H1 (cell line): Measurements from ENCODE around the gene CKLF. TPM values are rescaled to one million over a fixed set of nuclear protein-coding genes. Genes with fewer than 3 reads are reported as not detected.
A peak's percentile ranks its signal among the peaks of the same experiment; 100 is the strongest.

Experiments
- CTCF ChIA-PET: fragments of 300-600 bp; sonication (Branson Sonifier 250); formaldehyde crosslinking; loops from one replicate; lab custom pipeline; 2021; ENCODE audit not compliant: partially characterized antibody; lab: Charles Lee
- POLR2A ChIA-PET: fragments of 300-600 bp; sonication (Branson Sonifier 250); formaldehyde crosslinking; loops from one replicate; lab custom pipeline; 2021; ENCODE audit warnings: inconsistent platforms; ENCODE audit not compliant: partially characterized antibody; lab: Charles Lee
- DNase-seq, 2 experiments: peaks; one replicate each; pipeline versions ENCODE4 v3.0.0 to v3.0.0-alpha.2; 2010 to 2022; ENCODE audit warnings: low spot score in 2 of 2, low read depth in 1 of 2, mixed read lengths in 1 of 2
- FAIRE-seq: peaks from 2 replicates; lab custom pipeline; 2011; peaks lifted over from hg19 to GRCh38; lab: Jason Lieb, UNC
- H2AFZ ChIP-seq: 2 replicates; pipeline ENCODE4 v1.8.1; 2012; ENCODE audit warnings: low read length, inconsistent platforms
- H2AK5ac ChIP-seq: 2 replicates; pipeline ENCODE4 v1.6.1; 2013; ENCODE audit warnings: low read depth, low read length
- H2BK120ac ChIP-seq: replicated peaks from 2 replicates; pipeline ENCODE3; 2013; ENCODE audit warnings: low read depth, low read length, inconsistent platforms
- H2BK12ac ChIP-seq: 2 replicates; pipeline ENCODE4 v1.6.1; 2013; ENCODE audit warnings: low read depth, low read length
- H2BK15ac ChIP-seq: 2 replicates; pipeline ENCODE4 v1.6.1; 2013; ENCODE audit warnings: low read length
- H2BK20ac ChIP-seq: 2 replicates; pipeline ENCODE4 v1.6.1; 2013; ENCODE audit warnings: low read length
- H2BK5ac ChIP-seq: 2 replicates; pipeline ENCODE4 v1.6.1; 2013; ENCODE audit warnings: low read depth, low read length
- H3K14ac ChIP-seq: 2 replicates; pipeline ENCODE4 v1.6.1; 2013; ENCODE audit warnings: inconsistent platforms; ENCODE audit not compliant: insufficient read length
- H3K18ac ChIP-seq: 2 replicates; pipeline ENCODE4 v1.6.1; 2013; ENCODE audit warnings: low read length; ENCODE audit errors: extremely low read depth
- H3K23ac ChIP-seq: 2 replicates; pipeline ENCODE4 v1.6.1; 2013; ENCODE audit warnings: inconsistent platforms; ENCODE audit not compliant: insufficient read length
- H3K23me2 ChIP-seq: 2 replicates; pipeline ENCODE4 v1.6.1; 2013; ENCODE audit warnings: low read depth, low read length
- H3K27ac ChIP-seq: 2 replicates; pipeline ENCODE4 v1.6.1; 2011; ENCODE audit warnings: low read depth, low read length, inconsistent platforms
- H3K27me3 ChIP-seq, 4 experiments: replicated peaks in 1 of 4; 1 replicate in 1 of 4; 2 replicates in 3 of 4; pipeline versions ENCODE4 v1.6.1 to v1.8.1; 2011 to 2013; ENCODE audit warnings: low read length in 3 of 4, mild to moderate bottlenecking in 3 of 4, inconsistent platforms in 2 of 4, mixed read lengths in 2 of 4, moderate library complexity in 1 of 4; ENCODE audit not compliant: control insufficient read depth in 3 of 4, insufficient read depth in 3 of 4; ENCODE audit errors: extremely low read depth in 1 of 4
- H3K36me3 ChIP-seq, 4 experiments: 2 replicates each; pipeline versions ENCODE4 v1.6.1 to v1.8.1; 2011 to 2013; ENCODE audit warnings: mild to moderate bottlenecking in 4 of 4, low read length in 3 of 4, moderate library complexity in 2 of 4, control low read depth in 1 of 4, inconsistent platforms in 1 of 4; ENCODE audit not compliant: insufficient read depth in 4 of 4, control insufficient read depth in 2 of 4
- H3K4ac ChIP-seq: replicated peaks from 2 replicates; pipeline ENCODE3; 2013; ENCODE audit warnings: low read length, low read depth, mixed read lengths, inconsistent platforms; ENCODE audit not compliant: insufficient read length
- H3K4me1 ChIP-seq, 4 experiments: replicated peaks in 1 of 4; 1 replicate in 1 of 4; 2 replicates in 3 of 4; pipeline versions ENCODE4 v1.6.1 to v1.8.1; 2011 to 2013; ENCODE audit warnings: low read length in 3 of 4, inconsistent platforms in 2 of 4, mixed read lengths in 1 of 4; ENCODE audit not compliant: insufficient read depth in 4 of 4, control insufficient read depth in 3 of 4
- H3K4me2 ChIP-seq, 2 experiments: 2 replicates each; pipeline versions ENCODE4 v1.6.1 to v1.8.1; 2011 to 2013; ENCODE audit warnings: low read depth in 2 of 2, low read length in 2 of 2, control low read depth in 1 of 2, inconsistent platforms in 1 of 2, mild to moderate bottlenecking in 1 of 2; ENCODE audit not compliant: insufficient read depth in 1 of 2
- H3K4me3 ChIP-seq, 4 experiments: fragments of 200-600, 300-600 bp in 1 of 4; sonication (generic), shearing (Covaris generic), sonication (Bioruptor Twin) in 1 of 4; 2 replicates each; pipeline versions ENCODE4 v1.5.1 to v1.8.1; 2011 to 2016; ENCODE audit warnings: low read length in 4 of 4, low read depth in 3 of 4, control low read depth in 2 of 4, inconsistent platforms in 2 of 4, mild to moderate bottlenecking in 2 of 4, mixed read lengths in 1 of 4, moderate library complexity in 1 of 4; ENCODE audit not compliant: insufficient read depth in 2 of 4; ENCODE audit errors: extremely low read depth in 1 of 4
- H3K56ac ChIP-seq: replicated peaks from 2 replicates; pipeline ENCODE3; 2013; ENCODE audit warnings: low read depth, mild to moderate bottlenecking, mixed read lengths, low read length, inconsistent platforms; ENCODE audit not compliant: insufficient read length
- H3K79me1 ChIP-seq: 2 replicates; pipeline ENCODE4 v1.6.1; 2013; ENCODE audit warnings: low read depth, low read length, control low read depth
- H3K79me2 ChIP-seq, 2 experiments: 2 replicates each; pipeline versions ENCODE4 v1.6.1 to v1.8.1; 2012 to 2013; ENCODE audit warnings: low read length in 2 of 2, mild to moderate bottlenecking in 2 of 2, inconsistent platforms in 1 of 2; ENCODE audit not compliant: insufficient read depth in 2 of 2, control insufficient read depth in 1 of 2
- H3K9ac ChIP-seq, 4 experiments: replicated peaks in 1 of 4; 1 replicate in 1 of 4; 2 replicates in 3 of 4; pipeline versions ENCODE4 v1.6.1 to v1.8.1; 2011 to 2013; ENCODE audit warnings: low read depth in 3 of 4, low read length in 3 of 4, control low read depth in 2 of 4, mild to moderate bottlenecking in 2 of 4, moderate library complexity in 2 of 4, inconsistent platforms in 1 of 4; ENCODE audit errors: extremely low read depth in 1 of 4
- H3K9me3 ChIP-seq, 2 experiments: 2 replicates each; pipeline versions ENCODE4 v1.6.1 to v1.8.1; 2012 to 2013; ENCODE audit warnings: mild to moderate bottlenecking in 2 of 2, moderate library complexity in 2 of 2, control low read depth in 1 of 2, inconsistent platforms in 1 of 2, low read depth in 1 of 2, low read length in 1 of 2, mixed read lengths in 1 of 2; ENCODE audit not compliant: insufficient read depth in 2 of 2
- H4K20me1 ChIP-seq, 2 experiments: replicated peaks in 1 of 2; 2 replicates each; pipeline versions ENCODE3 to v1.8.1; 2011 to 2013; ENCODE audit warnings: inconsistent platforms in 2 of 2, low read length in 2 of 2, mild to moderate bottlenecking in 1 of 2; ENCODE audit not compliant: insufficient read depth in 2 of 2, control insufficient read depth in 1 of 2
- H4K5ac ChIP-seq: 2 replicates; pipeline ENCODE4 v1.6.1; 2013; ENCODE audit warnings: low read length, low read depth, mixed read lengths, inconsistent platforms; ENCODE audit not compliant: insufficient read length
- H4K8ac ChIP-seq: 2 replicates; pipeline ENCODE4 v1.8.0; 2013; ENCODE audit warnings: mild to moderate bottlenecking, moderate library complexity, low read length, inconsistent platforms; ENCODE audit not compliant: insufficient read depth; ENCODE audit errors: extremely low read depth
- H4K91ac ChIP-seq: replicated peaks from 2 replicates; pipeline ENCODE3; 2013; ENCODE audit warnings: low read length, mixed read lengths, inconsistent platforms; ENCODE audit not compliant: insufficient read length
- ATF2 ChIP-seq: IDR thresholded peaks from 2 replicates; pipeline ENCODE4 v1.6.1; 2012; ENCODE audit warnings: low read length, inconsistent platforms
- RAD21 ChIP-seq, 2 experiments: IDR thresholded peaks in 1 of 2; conservative IDR thresholded peaks in 1 of 2; 2 replicates each; pipeline ENCODE4 v1.6.1; 2011; ENCODE audit warnings: low read depth in 2 of 2, low read length in 2 of 2, improper control_type of control experiment in 1 of 2, inconsistent platforms in 1 of 2, mild to moderate bottlenecking in 1 of 2, moderate library complexity in 1 of 2
- WGBS, 2 experiments: shearing (Covaris generic) in 1 of 2; methylation state at CpG; one replicate each; pipeline versions ENCODE4 v1.1.6 to v1.1.7; 2013 to 2015; ENCODE audit warnings: low lambda C conversion rate in 2 of 2, mixed read lengths in 2 of 2, inconsistent platforms in 1 of 2, low coverage in 1 of 2, missing lambda C conversion rate in 1 of 2; ENCODE audit not compliant: insufficient replicate concordance in 2 of 2, insufficient coverage in 1 of 2, insufficient read length in 1 of 2; ENCODE audit errors: extremely low coverage in 1 of 2, missing lambda C conversion rate in 1 of 2; 5-methylcytosine and 5-hydroxymethylcytosine counted together
- polyA plus RNA-seq, 7 experiments: library from polyadenylated mRNA; depleted of rRNA in 3 of 7; stranded (reverse) in 5 of 7; unstranded in 2 of 7; fragments of >200 nt in 5 of 7; fragments of 200-250 nt in 2 of 7; gene quantifications; 1 replicate in 5 of 7; 2 replicates in 1 of 7; 4 replicates in 1 of 7; pipeline versions ENCODE4 v1.2.1 to v1.2.3, GENCODE V29; 2011 to 2013; ENCODE audit warnings: missing spikeins in 2 of 7, mixed read lengths in 2 of 7
- total RNA-seq: library from RNA; stranded (reverse); fragmentation: NEBNext Ultra II Directional; extraction: Animal tissue kit (Norgen Biotek cat#: 25700); gene quantifications from 2 replicates; pipeline ENCODE4 v1.2.1, GENCODE V29; 2021

The CKLF gene
- total and polyA plus RNA-seq, 2 of the 8 experiments (the other 6 are each of a cell fraction or from before 2014, with no cell fraction given) = 21.1 to 63.5 TPM

- Histone ChIP-seq H3K4me2 (no peak overlapping the region), H3K23ac (no peak overlapping the region), H4K20me1 (peaks cover 0 to 2% of the 10 kb centered on the region in 2 experiments), H3K79me1 (no peaks in the 10 kb centered on the region), H4K5ac (no peak overlapping the region), H2BK20ac (no peak overlapping the region), H3K4me1 (no peaks in the 10 kb centered on the region), H3K9ac (no peak overlapping the region), H2BK15ac (no peak overlapping the region), H3K9me3 (no peaks in the 10 kb centered on the region), H4K8ac (no peak overlapping the region), H3K27me3 (no peaks in the 10 kb centered on the region), H3K56ac (no peak overlapping the region), H3K79me2 (no peaks in the 10 kb centered on the region), H2AFZ (no peak overlapping the region), H3K4ac (no peak overlapping the region)
- WGBS, 2 experiments = 67% methylated on average over 1 of the region's 1 CpG; no CpG with 5 or more reads in 1 of the 2 experiments
- POLR2A ChIA-PET = interaction anchor here (1.0 to 1.1 kb wide), 3 partner anchors 10 to 12 kb away, joined by 3 to 4 read pairs (median 4); partner anchors contain the start of gene CKLF
- CTCF ChIA-PET = interaction anchor here (0.6 to 5.2 kb wide), 9 partner anchors 10 to 306 kb away, joined by 3 to 25 read pairs (median 5); partner anchors contain the start of genes CKLF and CMTM2
- TF ChIP-seq RAD21 (IDR thresholded peaks at IDR 0.05 in 1 of 2, conservative IDR thresholded peaks at IDR 0.05 in 1 of 2; ENCODE audit: low read depth in 2 of 2, low read length in 2 of 2) = 0 out of 4 replicates have a peak, but pooled peaks of 1 of the 2 experiments have one; percentile 16
- TF ChIP-seq ATF2 = no peak
- TF ChIP-seq, all 59 proteins: peak for 1
- Histone ChIP-seq H3K23me2 (no peaks in the 10 kb centered on the region), H2BK5ac (no peak overlapping the region), H4K91ac (no peak overlapping the region), H3K36me3 (peaks cover 0 to 5% (median 0%) of the 10 kb centered on the region in 4 experiments; a peak in 3 of 8 replicates), H3K18ac (no peak overlapping the region), H2AK5ac (no peak overlapping the region), H2BK120ac (no peak overlapping the region), H3K4me3 (no peak overlapping the region), H2BK12ac (no peak overlapping the region), H3K14ac (no peak overlapping the region), H3K27ac (no peak overlapping the region)
- no peak for DNase-seq
- FAIRE-seq = no peak
Observed at GRCh38 chr16:66562409-66562808, 10.0 kb downstream of the CKLF start.
